OCI-LY3 (cell line): Measurements from ENCODE around the gene COL13A1.

ENCODE experiments used
- H2AFZ ChIP-seq: fragments of 200-600, 300-600 bp; shearing (Covaris generic); 2 replicates; pipeline ENCODE4 v1.6.0; 2014; ENCODE audit warnings: antibody characterized with exemption, low read depth, low read length
- H3K27ac ChIP-seq: fragments of 200-600, 300-600 bp; sonication (generic); 2 replicates; pipeline ENCODE4 v1.5.1; 2014; ENCODE audit warnings: mild to moderate bottlenecking, low read length, moderate library complexity, mixed read lengths
- H3K27me3 ChIP-seq: fragments of 200-600, 300-600 bp; sonication (generic); 2 replicates; pipeline ENCODE4 v1.6.1; 2014; ENCODE audit warnings: low read depth, low read length, mixed read lengths
- H3K36me3 ChIP-seq: fragments of 200-600, 300-600 bp; sonication (generic); replicated peaks from 2 replicates; pipeline ENCODE3; 2014; ENCODE audit warnings: low read depth, low read length, mixed read lengths
- H3K4me1 ChIP-seq: fragments of 300-600, 200-600 bp; sonication (generic); 2 replicates; pipeline ENCODE4 v1.6.1; 2014; ENCODE audit warnings: low read length, mixed read lengths
- H3K4me2 ChIP-seq: fragments of 200-600, 300-600 bp; sonication (generic); 2 replicates; pipeline ENCODE4 v1.6.1; 2014; ENCODE audit warnings: low read length, mixed read lengths
- H3K4me3 ChIP-seq: fragments of 300-600, 200-600 bp; sonication (generic); 2 replicates; pipeline ENCODE4 v1.5.1; 2014; ENCODE audit warnings: antibody characterized with exemption, mild to moderate bottlenecking, low read length, moderate library complexity
- H3K79me2 ChIP-seq: fragments of 300-600, 200-600 bp; shearing (Covaris generic); 2 replicates; pipeline ENCODE4 v1.6.1; 2014; ENCODE audit warnings: mild to moderate bottlenecking, low read length, mixed read lengths
- H3K9ac ChIP-seq: fragments of 300-600, 200-600 bp; shearing (Covaris generic); 2 replicates; pipeline ENCODE4 v1.6.0; 2014; ENCODE audit warnings: mild to moderate bottlenecking, low read length, moderate library complexity
- H3K9me3 ChIP-seq: fragments of 200-600, 300-600 bp; shearing (Covaris generic); 2 replicates; pipeline ENCODE4 v1.6.1; 2014; ENCODE audit warnings: low read length, mixed read lengths; ENCODE audit not compliant: insufficient read depth
- H4K20me1 ChIP-seq: fragments of 200-600, 300-600 bp; sonication (generic); 2 replicates; pipeline ENCODE4 v1.6.1; 2016; ENCODE audit warnings: low read length, mixed read lengths; ENCODE audit not compliant: insufficient read depth
- EZH2phosphoT487 ChIP-seq: fragments of 200-600 bp; shearing (Covaris generic); IDR thresholded peaks from 2 replicates; pipeline ENCODE4 v1.6.1; 2018; ENCODE audit warnings: antibody characterized with exemption, mixed run types, low read depth
- TF ChIP-seq, protein P1 (sequence below): fragments of 200-600, 300-600 bp; sonication (generic); IDR thresholded peaks from 2 replicates; pipeline ENCODE4 v1.5.1; 2014; ENCODE audit warnings: antibody characterized with exemption, low read length, low read depth

COL13A1 gene

DNA sequence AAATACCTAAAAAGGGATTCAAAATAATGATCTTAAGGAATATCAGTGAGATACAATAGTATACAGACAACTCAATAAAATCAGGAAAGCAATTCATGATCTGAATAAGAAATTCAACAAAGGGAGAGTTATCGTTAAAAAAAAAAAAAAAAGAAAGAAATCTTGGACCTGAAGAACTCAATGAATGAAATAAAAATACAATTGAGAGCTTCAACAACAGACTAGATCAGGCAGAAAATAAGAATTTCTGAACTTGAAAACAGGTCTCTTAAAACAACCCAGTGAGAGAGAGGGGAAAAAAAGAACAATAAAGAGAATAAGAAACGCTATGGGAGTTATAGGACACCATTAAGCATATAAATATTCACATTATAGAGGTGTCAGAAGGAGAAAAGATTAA lies 179.0 kb downstream of the COL13A1 start:
- Histone ChIP-seq H3K36me3 (no peaks in the 10 kb centered on the region), H3K27me3 (0 out of 2 replicates have a peak, but pooled peaks cover 3% of the 10 kb centered on the region), H3K4me2 (no peak overlapping the region), H4K20me1 (no peaks in the 10 kb centered on the region), H3K79me2 (no peaks in the 10 kb centered on the region), H3K4me3 (no peak overlapping the region), H3K9me3 (no peaks in the 10 kb centered on the region), H3K27ac (no peak overlapping the region), H3K9ac (no peak overlapping the region), H3K4me1 (no peaks in the 10 kb centered on the region), H2AFZ (no peak overlapping the region)
- no peak for TF ChIP-seq EZH2phosphoT487
- TF ChIP-seq, protein P1, sequence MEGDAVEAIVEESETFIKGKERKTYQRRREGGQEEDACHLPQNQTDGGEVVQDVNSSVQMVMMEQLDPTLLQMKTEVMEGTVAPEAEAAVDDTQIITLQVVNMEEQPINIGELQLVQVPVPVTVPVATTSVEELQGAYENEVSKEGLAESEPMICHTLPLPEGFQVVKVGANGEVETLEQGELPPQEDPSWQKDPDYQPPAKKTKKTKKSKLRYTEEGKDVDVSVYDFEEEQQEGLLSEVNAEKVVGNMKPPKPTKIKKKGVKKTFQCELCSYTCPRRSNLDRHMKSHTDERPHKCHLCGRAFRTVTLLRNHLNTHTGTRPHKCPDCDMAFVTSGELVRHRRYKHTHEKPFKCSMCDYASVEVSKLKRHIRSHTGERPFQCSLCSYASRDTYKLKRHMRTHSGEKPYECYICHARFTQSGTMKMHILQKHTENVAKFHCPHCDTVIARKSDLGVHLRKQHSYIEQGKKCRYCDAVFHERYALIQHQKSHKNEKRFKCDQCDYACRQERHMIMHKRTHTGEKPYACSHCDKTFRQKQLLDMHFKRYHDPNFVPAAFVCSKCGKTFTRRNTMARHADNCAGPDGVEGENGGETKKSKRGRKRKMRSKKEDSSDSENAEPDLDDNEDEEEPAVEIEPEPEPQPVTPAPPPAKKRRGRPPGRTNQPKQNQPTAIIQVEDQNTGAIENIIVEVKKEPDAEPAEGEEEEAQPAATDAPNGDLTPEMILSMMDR, result no peak

DNA sequence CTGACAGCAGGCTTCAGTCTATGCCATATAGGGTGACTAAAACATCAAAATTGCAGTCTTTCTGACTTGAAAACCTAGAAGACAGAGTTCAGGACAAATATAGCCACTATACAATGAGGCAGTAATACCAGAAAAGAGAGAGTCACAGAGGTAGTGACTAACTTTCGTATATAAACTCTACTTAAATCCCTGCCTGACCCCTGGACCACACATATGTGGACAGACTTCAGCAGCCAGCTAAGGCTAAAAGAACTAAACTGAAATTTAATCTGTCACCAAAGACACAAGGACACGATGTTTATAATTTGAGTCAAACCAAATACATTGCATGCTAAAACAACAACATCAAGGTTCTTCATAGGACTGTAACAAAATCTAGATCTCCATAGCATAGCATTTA lies 186.4 kb downstream of the COL13A1 start:
- Histone ChIP-seq H3K9me3 (no peaks in the 10 kb centered on the region), H3K4me3 (no peak overlapping the region), H3K4me2 (no peak overlapping the region), H2AFZ (no peak overlapping the region), H3K27me3 (peaks cover 7% of the 10 kb centered on the region; the same call in 1 of the 2 replicates), H3K36me3 (no peaks in the 10 kb centered on the region), H3K79me2 (no peaks in the 10 kb centered on the region), H3K4me1 (no peaks in the 10 kb centered on the region), H4K20me1 (no peaks in the 10 kb centered on the region), H3K9ac (no peak overlapping the region), H3K27ac (no peak overlapping the region)
- TF ChIP-seq, protein P1, result no peak
- no peak for TF ChIP-seq EZH2phosphoT487

DNA sequence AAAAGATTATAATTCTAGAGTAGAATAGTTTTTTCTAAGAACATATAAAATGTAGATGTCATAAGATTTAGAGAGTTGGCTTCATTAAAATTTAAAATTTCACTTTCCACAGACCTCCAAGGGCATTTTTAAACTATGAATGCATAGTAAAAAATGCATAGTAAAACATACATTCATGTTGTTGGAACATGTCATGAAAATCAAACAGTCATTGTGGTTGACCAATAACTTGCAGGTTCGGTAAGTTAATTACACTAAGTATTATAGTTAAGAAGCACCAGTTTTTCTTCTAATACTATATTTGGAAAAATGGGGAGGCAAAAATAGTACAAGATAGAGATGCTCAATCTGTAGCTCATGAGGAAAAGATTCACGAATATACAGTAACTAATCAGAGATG lies 189.4 kb downstream of the COL13A1 start:
- Histone ChIP-seq H3K27ac (no peak overlapping the region), H3K36me3 (no peaks in the 10 kb centered on the region), H3K9ac (no peak overlapping the region)

DNA sequence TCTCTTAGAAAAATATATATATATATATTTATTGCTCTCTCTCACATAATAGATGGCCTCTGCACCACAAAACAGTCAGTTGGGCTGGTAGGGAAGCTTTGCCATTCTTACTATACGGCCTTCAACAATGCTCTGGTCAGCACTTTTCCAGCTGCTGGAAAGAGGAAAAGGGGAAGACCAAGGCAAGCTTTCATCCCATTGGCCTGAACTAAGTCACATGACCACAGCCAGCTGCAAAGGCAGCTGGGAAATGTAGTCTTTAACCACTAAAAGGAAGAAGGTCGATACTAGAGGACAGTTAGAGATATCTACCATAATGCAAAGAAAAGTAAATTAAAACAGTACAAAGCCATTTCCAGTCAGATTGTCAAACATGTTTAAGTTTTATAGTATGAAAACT lies 192.6 kb downstream of the COL13A1 start:
- H3K79me2 ChIP-seq, result no peaks in the 10 kb centered on the region
- no peaks in the 10 kb centered on the region for H4K20me1 ChIP-seq
- H3K36me3 ChIP-seq, result no peaks in the 10 kb centered on the region
- TF ChIP-seq, protein P1, result no peak
- TF ChIP-seq EZH2phosphoT487, result no peak
- H3K4me2 ChIP-seq, result no peak overlapping the region
- H3K27ac ChIP-seq, result no peak overlapping the region
- H3K9me3 ChIP-seq, result no peaks in the 10 kb centered on the region
- peaks cover 16% of the 10 kb centered on the region; the same call in 1 of the 2 replicates for H3K27me3 ChIP-seq
- no peak overlapping the region for H2AFZ ChIP-seq
- H3K9ac ChIP-seq, result no peak overlapping the region
- H3K4me1 ChIP-seq, result no peaks in the 10 kb centered on the region
- H3K4me3 ChIP-seq, result no peak overlapping the region

More for the DNA sequence above, 189.4 kb downstream of the COL13A1 start:
- no peak overlapping the region for H3K4me2 ChIP-seq
- no peaks in the 10 kb centered on the region for H3K79me2 ChIP-seq
- no peaks in the 10 kb centered on the region for H3K9me3 ChIP-seq
- peaks cover 15% of the 10 kb centered on the region; the same call in 1 of the 2 replicates for H3K27me3 ChIP-seq
- H4K20me1 ChIP-seq, result no peaks in the 10 kb centered on the region
- TF ChIP-seq, protein P1, result no peak
- TF ChIP-seq EZH2phosphoT487, result no peak
- no peak overlapping the region for H2AFZ ChIP-seq
- no peaks in the 10 kb centered on the region for H3K4me1 ChIP-seq
- H3K4me3 ChIP-seq, result no peak overlapping the region
